HCT116 (cell line): ENCODE results near the gene SYNPO. TPM values are rescaled to one million over a fixed set of nuclear protein-coding genes. Genes with fewer than 3 reads are reported as not detected.

Source experiments
- ATAC-seq: fragments of 200-7000 bp; cut with Tn5 transposase; 2 replicates; pipeline ENCODE4 v1.9.1; 2020; ENCODE audit warnings: mild to moderate bottlenecking, moderate library complexity
- BruUV-seq: library from RNA; stranded (reverse); fragments of 400-500 nt; replicated peaks from 2 replicates; lab custom pipeline; 2021; lab: Mats Ljungman, UMichigan
- CTCF ChIA-PET: fragments of 300-600 bp; sonication (Branson Sonifier 250); formaldehyde crosslinking; loops from one replicate; lab custom pipeline; 2021; ENCODE audit warnings: antibody characterized with exemption; lab: Charles Lee
- POLR2A ChIA-PET: fragments of 300-600, 350-600 bp; sonication (Branson Sonifier 250); formaldehyde crosslinking; loops from one replicate; lab custom pipeline; 2021; ENCODE audit warnings: antibody characterized with exemption; lab: Charles Lee
- RAD21 ChIA-PET, 2 experiments: fragments of 300-600 bp; sonication (Branson Sonifier 250); formaldehyde crosslinking; loops; one replicate each; lab custom pipeline; 2023; ENCODE audit warnings: low total read pairs in 2 of 2; ENCODE audit not compliant: uncharacterized antibody in 2 of 2, unreplicated experiment in 2 of 2, low non-redundant PET in 1 of 2; lab: Charles Lee
- DNase-seq: peaks from one replicate; pipeline ENCODE4 v3.0.0-alpha.2; 2010; ENCODE audit warnings: low read depth, low spot score
- H2AFZ ChIP-seq: fragments of 200-600 bp; shearing (Covaris generic), sonication (generic); 2 replicates; pipeline ENCODE4 v1.6.1; 2017; ENCODE audit warnings: low read depth, mixed run types, mixed read lengths, antibody characterized with exemption, low read length; ENCODE audit not compliant: poor library complexity, severe bottlenecking
- H3K27ac ChIP-seq: 2 replicates; pipeline ENCODE4 v1.5.1; 2012; ENCODE audit warnings: low read depth, low read length
- H3K27me3 ChIP-seq: fragments of 200-600 bp; sonication (generic); 2 replicates; pipeline ENCODE4 v1.6.1; 2016; ENCODE audit warnings: mixed run types, low read length, mixed read lengths; ENCODE audit not compliant: insufficient read depth
- H3K36me3 ChIP-seq, 2 experiments: fragments of 200-500 bp in 1 of 2; fragments of 200-600 bp in 1 of 2; sonication (Bioruptor generic) in 1 of 2; sonication (generic) in 1 of 2; 2 replicates each; pipeline versions ENCODE4 v1.5.1 to v1.6.1; 2014 to 2016; ENCODE audit warnings: low read length in 2 of 2, inconsistent platforms in 1 of 2, mixed read lengths in 1 of 2, mixed run types in 1 of 2; ENCODE audit not compliant: insufficient read depth in 2 of 2, control insufficient read depth in 1 of 2
- H3K4me1 ChIP-seq, 2 experiments: fragments of 200-600 bp in 1 of 2; sonication (generic) in 1 of 2; 2 replicates each; pipeline versions ENCODE4 v1.5.1 to v1.6.1; 2012 to 2017; ENCODE audit warnings: low read length in 2 of 2, inconsistent platforms in 1 of 2, mild to moderate bottlenecking in 1 of 2, mixed read lengths in 1 of 2, mixed run types in 1 of 2, moderate library complexity in 1 of 2; ENCODE audit not compliant: insufficient read depth in 2 of 2, control insufficient read depth in 1 of 2
- H3K4me2 ChIP-seq: fragments of 200-600 bp; sonication (generic); 2 replicates; pipeline ENCODE4 v1.6.1; 2017; ENCODE audit warnings: mixed run types, low read length, mixed read lengths
- H3K4me3 ChIP-seq, 2 experiments: fragments of 200-600 bp in 1 of 2; sonication (generic) in 1 of 2; replicated peaks in 1 of 2; 2 replicates each; pipeline ENCODE4 v1.5.1; 2011 to 2016; ENCODE audit warnings: low read length in 2 of 2, control low read depth in 1 of 2, low read depth in 1 of 2, mild to moderate bottlenecking in 1 of 2, mixed read lengths in 1 of 2, mixed run types in 1 of 2
- H3K79me2 ChIP-seq: fragments of 200-600 bp; sonication (generic); 2 replicates; pipeline ENCODE4 v1.6.1; 2017; ENCODE audit warnings: mild to moderate bottlenecking, mixed run types, low read length, moderate library complexity, mixed read lengths; ENCODE audit not compliant: insufficient read depth
- H3K9ac ChIP-seq: fragments of 200-600 bp; sonication (generic); 2 replicates; pipeline ENCODE4 v1.6.1; 2016; ENCODE audit warnings: low read length, mixed read lengths
- H3K9me2 ChIP-seq: fragments of 200-600 bp; sonication (generic), shearing (Covaris generic); 2 replicates; pipeline ENCODE4 v1.6.1; 2017; ENCODE audit warnings: mixed run types, mild to moderate bottlenecking, moderate library complexity; ENCODE audit not compliant: insufficient read depth
- H3K9me3 ChIP-seq, 2 experiments: fragments of 200-500 bp in 1 of 2; fragments of 200-600 bp in 1 of 2; sonication (Bioruptor generic) in 1 of 2; sonication (generic) in 1 of 2; 2 replicates each; pipeline ENCODE4 v1.6.1; 2014 to 2017; ENCODE audit warnings: low read length in 2 of 2, mixed read lengths in 2 of 2, inconsistent platforms in 1 of 2, low read depth in 1 of 2, mild to moderate bottlenecking in 1 of 2, mixed run types in 1 of 2, moderate library complexity in 1 of 2; ENCODE audit not compliant: control insufficient read depth in 1 of 2, insufficient read depth in 1 of 2
- H4K20me1 ChIP-seq: fragments of 200-600 bp; sonication (generic), shearing (Covaris generic); 2 replicates; pipeline ENCODE4 v1.6.1; 2017; ENCODE audit warnings: mixed run types, mild to moderate bottlenecking, moderate library complexity; ENCODE audit not compliant: insufficient read depth
- CBX3 ChIP-seq: IDR thresholded peaks from 2 replicates; pipeline ENCODE4 v1.6.1; 2012; ENCODE audit warnings: low read depth
- CEBPB ChIP-seq: IDR thresholded peaks from 2 replicates; pipeline ENCODE4 v1.6.1; 2012; ENCODE audit warnings: low read depth
- ELF1 ChIP-seq: IDR thresholded peaks from 2 replicates; pipeline ENCODE4 v1.6.1; 2012; ENCODE audit warnings: low read depth, borderline replicate concordance
- EZH2phosphoT487 ChIP-seq: fragments of 200-600 bp; IDR thresholded peaks from 2 replicates; pipeline ENCODE4 v1.6.1; 2018; ENCODE audit warnings: antibody characterized with exemption, borderline replicate concordance
- POLR2A ChIP-seq: IDR thresholded peaks from 2 replicates; pipeline ENCODE4 v1.7.0; 2011; ENCODE audit warnings: borderline replicate concordance; ENCODE audit not compliant: insufficient read depth, insufficient read length; ENCODE audit errors: extremely low read depth
- POLR2AphosphoS5 ChIP-seq: IDR thresholded peaks from 2 replicates; pipeline ENCODE4 v1.6.1; 2011; ENCODE audit warnings: mild to moderate bottlenecking, low read depth, low read length, moderate library complexity
- RAD21 ChIP-seq: IDR thresholded peaks from 2 replicates; pipeline ENCODE4 v1.6.1; 2012; ENCODE audit warnings: low read depth, mild to moderate bottlenecking
- REST ChIP-seq: IDR thresholded peaks from 2 replicates; pipeline ENCODE4 v1.6.1; 2012; ENCODE audit warnings: low read depth
- TCF7L2 ChIP-seq: IDR thresholded peaks from 2 replicates; pipeline ENCODE4 v1.7.0; 2011; ENCODE audit warnings: borderline replicate concordance, inconsistent platforms; ENCODE audit not compliant: insufficient read depth, insufficient read length; ENCODE audit errors: extremely low read depth
- YY1 ChIP-seq: IDR thresholded peaks from 2 replicates; pipeline ENCODE4 v1.6.1; 2011; ENCODE audit warnings: low read length, low read depth, moderate library complexity, mild to moderate bottlenecking; ENCODE audit not compliant: insufficient replicate concordance; ENCODE audit errors: extremely low read depth
- ZNF274 ChIP-seq: fragments of 200-500 bp; sonication (Bioruptor generic); IDR thresholded peaks from 2 replicates; pipeline ENCODE4 v1.6.1; 2014; ENCODE audit warnings: mild to moderate bottlenecking, low read depth, low read length, inconsistent platforms
- intact Hi-C: fragments of 100-400 bp; cut with micrococcal nuclease; formaldehyde crosslinking; loops from 2 replicates; pipeline ENCODE4 v1.10.0; 2022
- total RNA-seq: library from RNA; stranded (reverse); gene quantifications from one replicate; pipeline ENCODE4 v1.2.1, GENCODE V29; 2021; ENCODE audit not compliant: unreplicated experiment
- TF ChIP-seq, protein P1 (sequence below), 3 experiments: fragments of 200-600 bp in 1 of 3; sonication (generic) in 1 of 3; IDR thresholded peaks in 2 of 3; conservative IDR thresholded peaks in 1 of 3; 2 replicates each; pipeline ENCODE4 v1.5.1; 2012 to 2017; ENCODE audit warnings: low read depth in 2 of 3, low read length in 2 of 3, antibody characterized with exemption in 1 of 3, borderline replicate concordance in 1 of 3, control low read depth in 1 of 3, mild to moderate bottlenecking in 1 of 3, mixed read lengths in 1 of 3, mixed run types in 1 of 3, moderate library complexity in 1 of 3; ENCODE audit not compliant: insufficient read depth in 1 of 3
- TF ChIP-seq, protein P2 (sequence below): IDR thresholded peaks from 2 replicates; pipeline ENCODE4 v1.6.1; 2012

Gene SYNPO
- total RNA-seq, 1 experiment from 2014 or later: 8.2 TPM

GRCh38 chr5:150605546-150605945 is 34.9 kb upstream of the SYNPO start:
- no peaks in the 10 kb centered on the region; a peak in 1 of 4 replicates for H3K4me1 ChIP-seq
- no peaks in the 10 kb centered on the region for H3K9me2 ChIP-seq
- CTCF ChIA-PET: no interaction called here
- RAD21 ChIA-PET: no interaction called here
- DNase-seq (no peak), ATAC-seq (no peak)
- H3K79me2 ChIP-seq: no peaks in the 10 kb centered on the region
- no peaks in the 10 kb centered on the region for H4K20me1 ChIP-seq
- POLR2A ChIA-PET: no interaction called here
- no peak overlapping the region for H3K4me3 ChIP-seq
- H3K27me3 ChIP-seq: no peaks in the 10 kb centered on the region
- H3K27ac ChIP-seq: no peak overlapping the region
- H3K9me3 ChIP-seq: no peaks in the 10 kb centered on the region
- BruUV-seq: no TSS peak
- intact Hi-C loops: no loop called here
- TF ChIP-seq REST (no peak), YY1 (no peak), ZNF274 (no peak), RAD21 (no peak), TCF7L2 (no peak), ELF1 (no peak), POLR2A (no peak), EZH2phosphoT487 (no peak), POLR2AphosphoS5 (no peak), CBX3 (no peak), CEBPB (no peak)
- TF ChIP-seq, protein P1, sequence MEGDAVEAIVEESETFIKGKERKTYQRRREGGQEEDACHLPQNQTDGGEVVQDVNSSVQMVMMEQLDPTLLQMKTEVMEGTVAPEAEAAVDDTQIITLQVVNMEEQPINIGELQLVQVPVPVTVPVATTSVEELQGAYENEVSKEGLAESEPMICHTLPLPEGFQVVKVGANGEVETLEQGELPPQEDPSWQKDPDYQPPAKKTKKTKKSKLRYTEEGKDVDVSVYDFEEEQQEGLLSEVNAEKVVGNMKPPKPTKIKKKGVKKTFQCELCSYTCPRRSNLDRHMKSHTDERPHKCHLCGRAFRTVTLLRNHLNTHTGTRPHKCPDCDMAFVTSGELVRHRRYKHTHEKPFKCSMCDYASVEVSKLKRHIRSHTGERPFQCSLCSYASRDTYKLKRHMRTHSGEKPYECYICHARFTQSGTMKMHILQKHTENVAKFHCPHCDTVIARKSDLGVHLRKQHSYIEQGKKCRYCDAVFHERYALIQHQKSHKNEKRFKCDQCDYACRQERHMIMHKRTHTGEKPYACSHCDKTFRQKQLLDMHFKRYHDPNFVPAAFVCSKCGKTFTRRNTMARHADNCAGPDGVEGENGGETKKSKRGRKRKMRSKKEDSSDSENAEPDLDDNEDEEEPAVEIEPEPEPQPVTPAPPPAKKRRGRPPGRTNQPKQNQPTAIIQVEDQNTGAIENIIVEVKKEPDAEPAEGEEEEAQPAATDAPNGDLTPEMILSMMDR (IDR thresholded peaks at IDR 0.05 in 2 of 3, conservative IDR thresholded peaks at IDR 0.05 in 1 of 3; ENCODE audit: borderline replicate concordance in 1 of 3, insufficient read depth in 1 of 3, low read depth in 2 of 3, low read length in 2 of 3): no peak
- TF ChIP-seq, protein P2, sequence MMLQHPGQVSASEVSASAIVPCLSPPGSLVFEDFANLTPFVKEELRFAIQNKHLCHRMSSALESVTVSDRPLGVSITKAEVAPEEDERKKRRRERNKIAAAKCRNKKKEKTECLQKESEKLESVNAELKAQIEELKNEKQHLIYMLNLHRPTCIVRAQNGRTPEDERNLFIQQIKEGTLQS: no peak
- H3K9ac ChIP-seq: no peak overlapping the region
- no peak overlapping the region for H2AFZ ChIP-seq
- no peaks in the 10 kb centered on the region for H3K36me3 ChIP-seq
- H3K4me2 ChIP-seq: no peak overlapping the region
